Fibroblast of villous mesenchyme (primary cell): ENCODE measurements around the gene ARL13B. TPM values are rescaled to one million over a fixed set of nuclear protein-coding genes. Genes with fewer than 3 reads are reported as not detected.

Experiments used
- DNase-seq: peaks from one replicate; pipeline ENCODE4 v3.0.0-alpha.2; 2010; ENCODE audit warnings: low read depth
- H3K4me3 ChIP-seq: 2 replicates; pipeline ENCODE4 v1.5.1; 2011; ENCODE audit warnings: low read depth, mild to moderate bottlenecking, low read length
- CTCF ChIP-seq: IDR thresholded peaks from 2 replicates; pipeline ENCODE4 v1.5.1; 2012; ENCODE audit warnings: low read depth, mild to moderate bottlenecking, low read length; ENCODE audit not compliant: insufficient read depth
- total RNA-seq: library from RNA; depleted of rRNA; stranded (reverse); fragments of >200 nt; gene quantifications from 2 replicates; pipeline ENCODE4 v1.2.3, GENCODE V29; 2012

ARL13B gene
- total RNA-seq, 1 donor: 14.7 TPM

- TF ChIP-seq CTCF: no peak
- no peak for DNase-seq
Measured at GRCh38 chr3:94082391-94082937, 102.5 kb downstream of the ARL13B start.

GRCh38 chr3:94083261-94083660 lies 103.3 kb downstream of the ARL13B start:
- no peak for TF ChIP-seq CTCF
- DNase-seq: no peak
- H3K4me3 ChIP-seq: no peak overlapping the region

More at GRCh38 chr3:94082391-94082937, 102.5 kb downstream of the ARL13B start:
- no peak overlapping the region for H3K4me3 ChIP-seq

GRCh38 chr3:94089126-94089525 lies 109.2 kb downstream of the ARL13B start:
- DNase-seq: no peak
- H3K4me3 ChIP-seq: no peak overlapping the region
- no peak for TF ChIP-seq CTCF

GRCh38 chr3:94092086-94092485 lies 112.1 kb downstream of the ARL13B start:
- DNase-seq: no peak
- H3K4me3 ChIP-seq: no peak overlapping the region
- TF ChIP-seq CTCF: no peak

- no peak for DNase-seq
- H3K4me3 ChIP-seq: no peak overlapping the region
- TF ChIP-seq CTCF: no peak
Measured at GRCh38 chr3:94093151-94093550, 113.2 kb downstream of the ARL13B start.

GRCh38 chr3:94095111-94095510 lies 115.2 kb downstream of the ARL13B start:
- TF ChIP-seq CTCF: no peak
- DNase-seq: no peak
- no peak overlapping the region for H3K4me3 ChIP-seq

GRCh38 chr3:94098452-94098851 lies 118.5 kb downstream of the ARL13B start:
- DNase-seq: peak; percentile 51
- H3K4me3 ChIP-seq: no peak overlapping the region

More at GRCh38 chr3:94098452-94098851, 118.5 kb downstream of the ARL13B start:
- TF ChIP-seq CTCF: no peak
